A549 (cell line): ENCODE data around the gene MRPL58. TPM values are rescaled to one million over a fixed set of nuclear protein-coding genes. Genes with fewer than 3 reads are reported as not detected.

Experiments used
- BHLHE40 ChIP-seq: IDR thresholded peaks from 2 replicates; pipeline ENCODE4 v1.6.1; 2012; ENCODE audit warnings: low read depth, low read length, inconsistent platforms
- CBX8 ChIP-seq: fragments of 200-600 bp; sonication (generic); IDR thresholded peaks from 2 replicates; pipeline ENCODE4 v1.6.1; 2016
- EHF ChIP-seq: fragments of 250-450 bp; sonication (Bioruptor Pico); IDR thresholded peaks from 2 replicates; pipeline ENCODE4 v1.5.0; 2020; ENCODE audit warnings: mild to moderate bottlenecking
- EP300 ChIP-seq, 2 experiments: fragments of >200 bp; sonication (Bioruptor Twin); formaldehyde crosslinking; IDR thresholded peaks; 2 replicates in 1 of 2; 3 replicates in 1 of 2; pipeline ENCODE4 v1.6.1; 2016 to 2017
- ESRRA ChIP-seq: fragments of 150-350 bp; IDR thresholded peaks from 2 replicates; pipeline ENCODE4 v1.6.1; 2014; ENCODE audit warnings: mild to moderate bottlenecking, low read length, borderline replicate concordance
- FOSB ChIP-seq: fragments of 250-450 bp; sonication (Bioruptor Pico); IDR thresholded peaks from 2 replicates; pipeline ENCODE4 v1.5.0; 2020; ENCODE audit warnings: mild to moderate bottlenecking, moderate library complexity
- FOXS1 ChIP-seq: fragments of 250-450 bp; sonication (Bioruptor Pico); IDR thresholded peaks from 2 replicates; pipeline ENCODE4 v1.5.0; 2020; ENCODE audit warnings: mild to moderate bottlenecking, moderate library complexity
- GATA3 ChIP-seq: IDR thresholded peaks from 2 replicates; pipeline ENCODE4 v1.6.1; 2012; ENCODE audit warnings: borderline replicate concordance
- HEYL ChIP-seq: fragments of 250-450 bp; sonication (Bioruptor Pico); IDR thresholded peaks from 2 replicates; pipeline ENCODE4 v1.8.0; 2021; ENCODE audit warnings: mild to moderate bottlenecking, moderate library complexity
- HOXA7 ChIP-seq: fragments of 250-450 bp; sonication (Bioruptor Pico); IDR thresholded peaks from 2 replicates; pipeline ENCODE4 v1.5.0; 2020; ENCODE audit warnings: mild to moderate bottlenecking, moderate library complexity
- HOXB13 ChIP-seq: fragments of 250-450 bp; sonication (Bioruptor Pico); IDR thresholded peaks from 2 replicates; pipeline ENCODE4 v1.5.0; 2020; ENCODE audit warnings: low read depth, mild to moderate bottlenecking, moderate library complexity
- HOXB5 ChIP-seq: fragments of 250-450 bp; sonication (Bioruptor Pico); IDR thresholded peaks from 2 replicates; pipeline ENCODE4 v1.5.0; 2020; ENCODE audit warnings: mild to moderate bottlenecking, moderate library complexity
- JUN ChIP-seq, 2 experiments: fragments of >200 bp; sonication (Bioruptor Twin); formaldehyde crosslinking; IDR thresholded peaks; 2 replicates in 1 of 2; 3 replicates in 1 of 2; pipeline ENCODE4 v1.6.1; 2016 to 2017
- JUNB ChIP-seq: fragments of >200 bp; sonication (Bioruptor Twin); formaldehyde crosslinking; IDR thresholded peaks from 2 replicates; pipeline ENCODE4 v1.6.1; 2016
- KDM1A ChIP-seq: fragments of 200-600 bp; sonication (generic); IDR thresholded peaks from 2 replicates; pipeline ENCODE4 v1.6.1; 2016; ENCODE audit warnings: low read depth, mild to moderate bottlenecking
- KDM5A ChIP-seq: fragments of 200-600 bp; sonication (generic); IDR thresholded peaks from 2 replicates; pipeline ENCODE4 v1.6.1; 2016; ENCODE audit warnings: antibody characterized with exemption, mild to moderate bottlenecking
- MAFK ChIP-seq: fragments of 450-650 bp; IDR thresholded peaks from 2 replicates; pipeline ENCODE4 v1.6.1; 2014; ENCODE audit not compliant: partially characterized antibody
- MAZ ChIP-seq: fragments of 150-350 bp; IDR thresholded peaks from 2 replicates; pipeline ENCODE4 v1.6.1; 2014; ENCODE audit warnings: antibody characterized with exemption, low read depth, low read length, borderline replicate concordance
- MYC ChIP-seq: IDR thresholded peaks from 2 replicates; pipeline ENCODE4 v1.6.1; 2012; ENCODE audit warnings: mild to moderate bottlenecking, inconsistent platforms, low read length, improper control_type of control experiment, borderline replicate concordance
- NFE2L2 ChIP-seq: fragments of 150-350 bp; conservative IDR thresholded peaks from 2 replicates; pipeline ENCODE4 v1.6.1; 2014; ENCODE audit warnings: low read length
- NPAS2 ChIP-seq: fragments of 250-450 bp; sonication (Bioruptor Pico); IDR thresholded peaks from 2 replicates; pipeline ENCODE4 v1.8.0; 2022; ENCODE audit warnings: mild to moderate bottlenecking, moderate library complexity, borderline replicate concordance
- PHF8 ChIP-seq: fragments of 200-600 bp; sonication (generic); IDR thresholded peaks from 2 replicates; pipeline ENCODE4 v1.6.1; 2016; ENCODE audit warnings: low read depth, mild to moderate bottlenecking, antibody characterized with exemption, moderate library complexity, borderline replicate concordance
- RARB ChIP-seq: fragments of 250-450 bp; sonication (Bioruptor Pico); IDR thresholded peaks from 2 replicates; pipeline ENCODE4 v1.8.0; 2021; ENCODE audit warnings: mild to moderate bottlenecking, moderate library complexity
- RCOR1 ChIP-seq: fragments of 150-350 bp; IDR thresholded peaks from 2 replicates; pipeline ENCODE4 v1.6.1; 2014; ENCODE audit warnings: antibody characterized with exemption, low read length, low read depth
- RFX5 ChIP-seq: fragments of 450-650 bp; IDR thresholded peaks from 2 replicates; pipeline ENCODE4 v1.7.1; 2014; ENCODE audit warnings: antibody characterized with exemption, mild to moderate bottlenecking, moderate library complexity
- SMC3 ChIP-seq: fragments of >200 bp; sonication (Bioruptor Twin); formaldehyde crosslinking; IDR thresholded peaks from 3 replicates; pipeline ENCODE4 v1.6.1; 2018; ENCODE audit warnings: inconsistent platforms
- SREBF2 ChIP-seq: fragments of 450-650 bp; IDR thresholded peaks from 2 replicates; pipeline ENCODE4 v1.6.1; 2014; ENCODE audit warnings: mild to moderate bottlenecking, moderate library complexity
- ZFP36 ChIP-seq: fragments of 450-650 bp; IDR thresholded peaks from 2 replicates; pipeline ENCODE4 v1.6.1; 2014; ENCODE audit warnings: borderline replicate concordance; ENCODE audit not compliant: partially characterized antibody
- polyA plus RNA-seq, 4 experiments: library from polyadenylated mRNA; depleted of rRNA in 3 of 4; stranded (reverse); fragments of >200 nt; fragmentation: RNase III in 1 of 4; extraction: RNeasy Plus Mini Kit Qiagen cat#74134 plus additional on column Dnase treatment in 1 of 4; gene quantifications; 2 replicates in 3 of 4; 3 replicates in 1 of 4; pipeline ENCODE4 v1.2.3, GENCODE V29; 2011 to 2017
- TF ChIP-seq, protein P1 (sequence below): fragments of >200 bp; sonication (Bioruptor Twin); formaldehyde crosslinking; IDR thresholded peaks from 3 replicates; pipeline ENCODE4 v1.6.1; 2016
- TF ChIP-seq, protein P2 (sequence below): IDR thresholded peaks from 2 replicates; pipeline ENCODE4 v1.6.1; 2012
- TF ChIP-seq, protein P3 (sequence below): fragments of 450-650 bp; IDR thresholded peaks from 2 replicates; pipeline ENCODE4 v1.6.1; 2014; ENCODE audit warnings: antibody characterized with exemption
- TF ChIP-seq, protein P4 (sequence below): fragments of 250-450 bp; sonication (Bioruptor Pico); IDR thresholded peaks from 2 replicates; pipeline ENCODE4 v1.5.0; 2021; ENCODE audit warnings: mild to moderate bottlenecking, moderate library complexity, borderline replicate concordance
- TF ChIP-seq, protein P5 (sequence below): fragments of 150-350 bp; IDR thresholded peaks from 2 replicates; pipeline ENCODE4 v1.6.1; 2014; ENCODE audit warnings: low read depth, mild to moderate bottlenecking, low read length
- TF ChIP-seq, protein P6 (sequence below): IDR thresholded peaks from 2 replicates; pipeline ENCODE4 v1.6.1; 2012; ENCODE audit warnings: low read depth, borderline replicate concordance
- TF ChIP-seq, protein P7 (sequence below): fragments of >200 bp; sonication (Bioruptor Twin); formaldehyde crosslinking; IDR thresholded peaks from 2 replicates; pipeline ENCODE4 v1.6.1; 2016
- TF ChIP-seq, protein P8 (sequence below): IDR thresholded peaks from 2 replicates; pipeline ENCODE4 v1.6.1; 2012

Gene MRPL58
- polyA plus RNA-seq, 2 of the 4 experiments (the other 2 are of a cell fraction), result 89.4 to 127 TPM

DNA sequence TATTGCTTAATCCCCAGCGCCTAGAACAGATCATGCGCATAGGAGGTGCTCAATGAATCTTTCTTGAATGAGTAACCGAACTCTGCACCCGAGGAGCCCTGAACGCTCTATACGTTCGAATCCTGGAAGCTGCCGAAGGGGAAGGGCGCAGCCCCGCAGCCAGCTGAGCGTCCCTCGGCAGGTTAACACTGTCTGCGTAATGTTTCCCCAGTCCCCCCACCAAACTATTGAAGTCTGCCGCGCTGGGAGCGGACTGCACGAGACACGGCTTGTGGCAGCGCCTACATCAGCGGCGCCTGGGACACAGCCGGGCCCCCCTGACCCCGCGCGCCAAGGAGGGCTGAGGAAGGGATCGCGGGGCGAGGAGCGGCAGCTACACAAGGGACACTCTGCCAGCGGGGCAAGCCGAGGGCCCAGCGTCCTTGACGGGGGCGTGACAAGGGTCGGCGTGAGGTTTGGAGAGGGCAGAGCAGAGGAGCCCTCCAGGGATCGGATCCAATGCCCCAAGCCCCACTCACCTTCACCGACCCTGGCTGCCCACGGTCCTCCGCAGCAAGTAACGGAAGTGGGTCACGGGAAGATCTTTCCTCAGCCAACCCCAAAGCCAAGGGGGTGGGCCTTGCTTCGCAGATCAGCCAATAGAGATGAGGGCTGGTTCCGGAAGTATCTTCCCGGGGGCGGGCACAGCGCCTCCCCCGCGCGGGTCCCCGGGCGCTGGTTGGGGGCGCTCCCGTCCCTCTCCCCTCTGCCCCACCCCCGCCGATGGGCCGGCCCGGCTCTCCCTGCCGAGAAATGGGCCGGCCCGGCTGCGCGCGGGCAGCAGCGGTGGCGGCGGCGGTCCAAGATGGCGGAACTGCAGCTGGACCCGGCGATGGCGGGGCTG, 34.2 kb downstream of the MRPL58 start, which contains the start of the genes ATP5PD and KCTD2 (continued):
- TF ChIP-seq, protein P1, sequence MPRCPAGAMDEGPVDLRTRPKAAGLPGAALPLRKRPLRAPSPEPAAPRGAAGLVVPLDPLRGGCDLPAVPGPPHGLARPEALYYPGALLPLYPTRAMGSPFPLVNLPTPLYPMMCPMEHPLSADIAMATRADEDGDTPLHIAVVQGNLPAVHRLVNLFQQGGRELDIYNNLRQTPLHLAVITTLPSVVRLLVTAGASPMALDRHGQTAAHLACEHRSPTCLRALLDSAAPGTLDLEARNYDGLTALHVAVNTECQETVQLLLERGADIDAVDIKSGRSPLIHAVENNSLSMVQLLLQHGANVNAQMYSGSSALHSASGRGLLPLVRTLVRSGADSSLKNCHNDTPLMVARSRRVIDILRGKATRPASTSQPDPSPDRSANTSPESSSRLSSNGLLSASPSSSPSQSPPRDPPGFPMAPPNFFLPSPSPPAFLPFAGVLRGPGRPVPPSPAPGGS, result peak; percentile 92
- no peak for TF ChIP-seq KDM1A
- no peak for TF ChIP-seq NPAS2
- no peak for TF ChIP-seq HOXB13 (CRISPR knock-in tag)
- no peak for TF ChIP-seq MYC
- no peak; the same call in 2 of the 3 replicates for TF ChIP-seq SMC3
- TF ChIP-seq, protein P2, sequence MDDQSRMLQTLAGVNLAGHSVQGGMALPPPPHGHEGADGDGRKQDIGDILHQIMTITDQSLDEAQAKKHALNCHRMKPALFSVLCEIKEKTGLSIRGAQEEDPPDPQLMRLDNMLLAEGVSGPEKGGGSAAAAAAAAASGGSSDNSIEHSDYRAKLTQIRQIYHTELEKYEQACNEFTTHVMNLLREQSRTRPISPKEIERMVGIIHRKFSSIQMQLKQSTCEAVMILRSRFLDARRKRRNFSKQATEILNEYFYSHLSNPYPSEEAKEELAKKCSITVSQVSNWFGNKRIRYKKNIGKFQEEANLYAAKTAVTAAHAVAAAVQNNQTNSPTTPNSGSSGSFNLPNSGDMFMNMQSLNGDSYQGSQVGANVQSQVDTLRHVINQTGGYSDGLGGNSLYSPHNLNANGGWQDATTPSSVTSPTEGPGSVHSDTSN, result peak; percentile 85
- 0 out of 2 replicates have a peak, but pooled peaks have one; percentile 62 for TF ChIP-seq ESRRA
- no peak for TF ChIP-seq NFE2L2
- TF ChIP-seq, protein P3, sequence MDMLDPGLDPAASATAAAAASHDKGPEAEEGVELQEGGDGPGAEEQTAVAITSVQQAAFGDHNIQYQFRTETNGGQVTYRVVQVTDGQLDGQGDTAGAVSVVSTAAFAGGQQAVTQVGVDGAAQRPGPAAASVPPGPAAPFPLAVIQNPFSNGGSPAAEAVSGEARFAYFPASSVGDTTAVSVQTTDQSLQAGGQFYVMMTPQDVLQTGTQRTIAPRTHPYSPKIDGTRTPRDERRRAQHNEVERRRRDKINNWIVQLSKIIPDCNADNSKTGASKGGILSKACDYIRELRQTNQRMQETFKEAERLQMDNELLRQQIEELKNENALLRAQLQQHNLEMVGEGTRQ, result peak; percentile 19; the same call in 1 of the 2 replicates
- TF ChIP-seq SREBF2, result no peak
- TF ChIP-seq MAFK, result no peak
- TF ChIP-seq GATA3, result 0 out of 2 replicates have a peak, but pooled peaks have one; percentile 26
- TF ChIP-seq, protein P4, sequence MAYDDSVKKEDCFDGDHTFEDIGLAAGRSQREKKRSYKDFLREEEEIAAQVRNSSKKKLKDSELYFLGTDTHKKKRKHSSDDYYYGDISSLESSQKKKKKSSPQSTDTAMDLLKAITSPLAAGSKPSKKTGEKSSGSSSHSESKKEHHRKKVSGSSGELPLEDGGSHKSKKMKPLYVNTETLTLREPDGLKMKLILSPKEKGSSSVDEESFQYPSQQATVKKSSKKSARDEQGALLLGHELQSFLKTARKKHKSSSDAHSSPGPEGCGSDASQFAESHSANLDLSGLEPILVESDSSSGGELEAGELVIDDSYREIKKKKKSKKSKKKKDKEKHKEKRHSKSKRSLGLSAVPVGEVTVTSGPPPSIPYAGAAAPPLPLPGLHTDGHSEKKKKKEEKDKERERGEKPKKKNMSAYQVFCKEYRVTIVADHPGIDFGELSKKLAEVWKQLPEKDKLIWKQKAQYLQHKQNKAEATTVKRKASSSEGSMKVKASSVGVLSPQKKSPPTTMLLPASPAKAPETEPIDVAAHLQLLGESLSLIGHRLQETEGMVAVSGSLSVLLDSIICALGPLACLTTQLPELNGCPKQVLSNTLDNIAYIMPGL, result no peak
- no peak for TF ChIP-seq ZFP36
- TF ChIP-seq, protein P5, sequence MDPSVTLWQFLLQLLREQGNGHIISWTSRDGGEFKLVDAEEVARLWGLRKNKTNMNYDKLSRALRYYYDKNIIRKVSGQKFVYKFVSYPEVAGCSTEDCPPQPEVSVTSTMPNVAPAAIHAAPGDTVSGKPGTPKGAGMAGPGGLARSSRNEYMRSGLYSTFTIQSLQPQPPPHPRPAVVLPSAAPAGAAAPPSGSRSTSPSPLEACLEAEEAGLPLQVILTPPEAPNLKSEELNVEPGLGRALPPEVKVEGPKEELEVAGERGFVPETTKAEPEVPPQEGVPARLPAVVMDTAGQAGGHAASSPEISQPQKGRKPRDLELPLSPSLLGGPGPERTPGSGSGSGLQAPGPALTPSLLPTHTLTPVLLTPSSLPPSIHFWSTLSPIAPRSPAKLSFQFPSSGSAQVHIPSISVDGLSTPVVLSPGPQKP, result no peak
- TF ChIP-seq, protein P6, sequence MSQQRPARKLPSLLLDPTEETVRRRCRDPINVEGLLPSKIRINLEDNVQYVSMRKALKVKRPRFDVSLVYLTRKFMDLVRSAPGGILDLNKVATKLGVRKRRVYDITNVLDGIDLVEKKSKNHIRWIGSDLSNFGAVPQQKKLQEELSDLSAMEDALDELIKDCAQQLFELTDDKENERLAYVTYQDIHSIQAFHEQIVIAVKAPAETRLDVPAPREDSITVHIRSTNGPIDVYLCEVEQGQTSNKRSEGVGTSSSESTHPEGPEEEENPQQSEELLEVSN, result peak; percentile 47; the same call in 1 of the 2 replicates
- no peak for TF ChIP-seq JUNB
- TF ChIP-seq, protein P7, sequence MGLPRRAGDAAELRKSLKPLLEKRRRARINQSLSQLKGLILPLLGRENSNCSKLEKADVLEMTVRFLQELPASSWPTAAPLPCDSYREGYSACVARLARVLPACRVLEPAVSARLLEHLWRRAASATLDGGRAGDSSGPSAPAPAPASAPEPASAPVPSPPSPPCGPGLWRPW, result no peak
- TF ChIP-seq PHF8, result peak; percentile 85
- no peak for TF ChIP-seq RCOR1
- TF ChIP-seq HEYL (CRISPR knock-in tag), result no peak
- TF ChIP-seq FOSB (CRISPR knock-in tag), result no peak; the same call in 1 of the 2 replicates
- TF ChIP-seq, protein P8, sequence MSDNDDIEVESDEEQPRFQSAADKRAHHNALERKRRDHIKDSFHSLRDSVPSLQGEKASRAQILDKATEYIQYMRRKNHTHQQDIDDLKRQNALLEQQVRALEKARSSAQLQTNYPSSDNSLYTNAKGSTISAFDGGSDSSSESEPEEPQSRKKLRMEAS, result no peak; the same call in none of the 2 replicates
- 0 out of 2 replicates have a peak, but pooled peaks have one; percentile 23 for TF ChIP-seq HOXB5 (CRISPR knock-in tag)
- TF ChIP-seq RARB, result no peak
- TF ChIP-seq EHF, result no peak
- peak; percentile 56; the same call in 1 of the 2 replicates for TF ChIP-seq KDM5A
- peak; percentile 53 for TF ChIP-seq BHLHE40
- TF ChIP-seq EP300 (IDR thresholded peaks at IDR 0.05), result no peak
- TF ChIP-seq MAZ, result peak; percentile 48; the same call in 1 of the 2 replicates
- no peak for TF ChIP-seq HOXA7 (CRISPR knock-in tag)
- no peak for TF ChIP-seq FOXS1
- no peak for TF ChIP-seq CBX8
- TF ChIP-seq RFX5, result 0 out of 2 replicates have a peak, but pooled peaks have one; percentile 37
- TF ChIP-seq JUN (IDR thresholded peaks at IDR 0.05), result peak in 1 of 2 experiments; percentile 91
